Measurements from ENCODE around the gene PRKAA1.
"Not testable (repeated sequence)": the region's sequence is repeated elsewhere in the genome, so short reads cannot be mapped to it uniquely, and the experiment has no call there.

The PRKAA1 gene

DNA sequence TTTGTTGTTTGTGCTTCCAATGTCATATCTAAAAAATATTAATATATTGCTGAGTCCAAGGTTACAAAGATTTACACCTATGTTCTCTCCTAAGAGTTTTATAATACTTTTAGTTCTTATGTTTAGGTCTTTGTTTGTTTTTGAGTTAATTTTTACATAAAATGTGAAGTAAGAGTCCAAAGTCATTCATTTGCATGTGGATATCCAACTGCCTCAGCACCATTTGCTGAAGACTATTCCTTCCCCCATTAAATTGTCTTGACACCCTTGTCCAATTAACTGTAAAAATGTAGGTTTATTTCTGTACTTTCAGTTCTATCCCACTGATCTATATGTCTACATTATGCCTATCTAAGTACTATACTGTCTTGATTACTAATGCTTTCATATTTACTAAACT is 78.1 kb downstream of the PRKAA1 start:
- no peak for DNase-seq

DNA sequence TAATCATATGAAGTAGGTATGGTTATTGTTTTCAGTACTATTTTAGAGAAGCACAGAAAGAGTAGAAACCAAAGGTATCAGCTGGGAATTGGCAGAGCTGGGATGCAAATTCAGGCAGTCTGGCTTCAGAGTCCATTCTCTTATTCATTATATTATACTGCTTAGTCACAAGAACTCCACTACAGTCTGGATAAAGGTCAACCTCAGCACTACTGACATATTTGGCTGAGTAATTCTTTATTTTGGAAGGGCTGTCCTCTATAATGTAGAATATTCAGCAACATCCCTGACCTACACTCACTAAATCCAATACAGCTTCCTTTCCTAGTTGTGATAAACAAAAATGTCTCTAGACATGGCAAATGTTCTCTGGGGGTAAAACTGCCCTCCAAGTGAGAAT is 80.9 kb downstream of the PRKAA1 start:
- DNase-seq: no peak

DNA sequence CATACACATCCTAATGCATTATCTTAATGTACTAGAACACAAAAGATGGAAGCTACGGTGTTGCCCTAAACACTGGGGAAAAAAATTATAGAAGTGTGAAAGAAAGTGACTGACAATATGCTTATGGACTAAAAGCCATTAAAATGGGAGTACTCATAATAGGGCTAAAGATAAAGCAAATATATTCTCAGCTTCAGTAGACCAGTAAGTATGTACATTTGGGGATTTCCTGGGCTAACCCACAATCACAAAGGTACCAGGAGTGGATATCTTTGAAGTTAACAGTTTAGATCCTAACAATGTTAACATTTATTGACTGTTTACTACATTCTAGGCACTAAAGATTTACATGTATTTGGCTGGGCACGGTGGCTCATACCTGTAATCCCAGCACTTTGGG is 81.6 kb downstream of the PRKAA1 start:
- no peak for DNase-seq

- DNase-seq: no peak
Observed at GRCh38 chr5:40716000-40716399, 82.2 kb downstream of the PRKAA1 start.

DNA sequence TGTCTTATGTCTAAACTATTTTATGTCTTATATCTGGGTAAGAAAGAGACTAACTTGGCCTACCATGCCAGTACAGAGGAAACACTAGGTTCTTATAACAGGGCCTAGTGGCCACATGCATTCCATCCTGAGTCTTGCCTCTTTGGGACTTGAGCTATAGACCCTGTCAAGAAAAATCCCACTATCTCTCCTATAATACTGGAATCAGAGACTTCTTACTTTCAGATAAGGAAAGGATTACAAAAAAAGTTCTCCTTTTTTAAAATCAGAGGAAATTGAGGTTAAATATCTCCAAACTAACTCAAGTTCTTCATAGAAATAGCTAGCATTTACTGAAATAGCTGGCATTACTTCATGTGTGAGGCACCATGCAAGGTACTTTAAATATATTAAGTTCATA is 84.2 kb downstream of the PRKAA1 start:
- no peak for DNase-seq

GRCh38 chr5:40710575-40710974 is 87.6 kb downstream of the PRKAA1 start:
- DNase-seq: not testable (repeated sequence)

Measured in DMS 273 treated with DMSO at 0.1 percent for 48 hours (cell line).